HuH-7.5 (cell line): ENCODE measurements around the gene SNX24.

Experiments used
- DNase-seq: peaks from one replicate; pipeline ENCODE4 v3.0.0; 2011; ENCODE audit warnings: low spot score

SNX24 gene

DNA sequence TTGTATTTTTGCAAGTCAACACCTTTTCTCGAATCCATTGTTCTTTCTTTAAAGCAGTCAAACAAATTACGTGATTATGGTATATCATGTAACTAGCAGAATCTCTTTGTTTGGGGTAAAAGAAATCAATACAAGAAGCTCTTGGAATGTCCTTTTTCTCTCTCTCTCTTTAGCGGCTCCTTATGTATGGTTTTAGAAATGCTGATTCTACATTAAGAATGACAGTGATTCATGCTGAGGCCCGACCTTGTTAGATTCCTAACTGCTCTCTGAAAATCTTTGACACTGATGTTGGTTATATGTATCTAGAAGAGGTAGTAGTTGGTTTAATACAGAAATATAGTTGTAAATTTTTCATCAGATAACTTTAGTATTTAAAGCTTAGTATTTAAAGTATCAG is 76.4 kb downstream of the SNX24 start:
- no peak for DNase-seq

DNA sequence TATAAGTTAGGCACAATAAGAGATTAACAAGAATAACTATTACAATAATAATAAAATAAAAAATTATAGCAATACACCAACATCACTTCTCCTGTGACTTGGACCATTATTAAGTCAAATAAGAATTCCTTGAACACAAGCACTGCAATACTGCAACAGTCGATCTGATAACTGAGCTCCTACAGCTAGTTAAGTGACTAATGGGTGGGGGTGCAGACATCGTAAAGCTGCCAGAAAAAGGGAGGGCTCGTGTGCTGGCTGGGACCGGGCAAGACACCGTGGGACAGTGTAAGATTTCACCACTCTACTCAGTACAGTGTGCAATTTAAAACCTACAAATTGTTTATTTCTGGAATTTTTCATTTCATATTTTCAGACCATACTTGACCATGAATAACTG is 78.8 kb downstream of the SNX24 start:
- DNase-seq: no peak

DNA sequence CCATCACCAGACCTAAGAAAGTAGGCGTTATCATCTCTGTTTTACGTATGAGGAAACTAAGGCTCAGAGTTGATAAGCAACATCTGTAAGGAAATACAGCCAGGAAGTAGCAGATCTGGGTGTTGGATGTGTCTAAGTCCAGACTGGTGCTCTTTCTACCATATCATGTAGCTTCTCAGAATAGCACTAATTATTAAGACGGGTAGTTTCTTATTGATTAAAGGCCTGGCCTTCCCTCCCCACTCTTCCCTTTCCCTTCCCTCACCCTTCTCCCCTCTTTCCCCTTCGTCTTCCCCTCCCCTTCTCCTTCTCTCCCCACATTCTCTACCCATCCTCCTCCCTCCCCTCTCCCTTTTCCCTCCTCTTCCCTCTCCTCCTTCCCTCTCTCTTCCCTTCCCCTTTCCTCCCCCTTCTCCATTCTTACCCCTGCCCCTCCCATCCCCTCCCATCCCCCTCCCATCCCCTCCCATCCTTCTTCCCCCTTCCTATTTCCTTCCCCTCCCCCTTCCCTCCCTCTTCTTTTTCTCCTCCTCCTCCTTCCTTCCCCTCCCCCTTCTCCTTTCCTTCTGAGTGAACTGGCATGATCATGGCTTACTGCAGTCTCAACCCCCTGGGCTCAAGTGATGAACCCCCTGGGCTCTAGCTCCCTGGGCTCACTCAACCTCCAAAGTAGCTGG is 79.4 kb downstream of the SNX24 start:
- DNase-seq: no peak

DNA sequence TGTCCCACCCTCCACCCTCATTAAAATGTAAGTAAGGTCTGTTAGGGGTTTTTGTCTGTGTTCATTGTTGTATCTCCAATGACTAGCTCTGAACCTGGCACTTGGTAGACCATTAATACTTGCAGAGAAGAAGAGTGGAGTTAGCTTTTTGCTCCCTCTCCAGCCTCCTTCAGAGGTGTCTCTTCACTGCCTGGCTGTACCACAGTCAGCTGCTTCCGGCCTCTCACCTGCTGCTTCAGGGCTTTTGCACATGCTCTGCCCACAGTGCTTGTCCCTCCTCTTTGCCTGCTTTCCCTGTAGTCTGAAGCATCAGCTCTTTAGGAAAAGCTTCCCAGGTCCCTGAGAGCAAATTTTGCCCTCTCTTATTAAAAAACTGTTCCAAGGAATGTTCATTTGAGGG is 83.6 kb downstream of the SNX24 start:
- DNase-seq: no peak

DNA sequence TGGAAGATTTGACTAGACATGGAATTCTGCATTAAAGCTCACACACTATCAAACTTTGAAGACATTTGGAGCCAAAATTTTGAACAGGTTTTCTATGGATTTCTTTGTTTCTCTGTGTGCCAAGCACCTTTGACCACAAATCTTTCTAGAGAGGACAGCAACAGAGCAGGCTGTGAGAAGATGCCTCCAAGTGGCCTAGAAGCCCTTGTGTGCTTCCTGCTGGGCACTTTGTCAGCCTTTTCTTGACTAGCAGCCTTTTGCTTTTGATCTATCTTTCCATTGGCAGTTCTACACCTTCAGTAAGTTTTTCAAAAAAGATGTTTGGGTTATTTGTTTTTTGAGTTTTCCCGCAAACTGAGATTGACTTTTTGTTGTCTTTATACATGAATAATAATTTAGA is 84.6 kb downstream of the SNX24 start:
- no peak for DNase-seq

DNA sequence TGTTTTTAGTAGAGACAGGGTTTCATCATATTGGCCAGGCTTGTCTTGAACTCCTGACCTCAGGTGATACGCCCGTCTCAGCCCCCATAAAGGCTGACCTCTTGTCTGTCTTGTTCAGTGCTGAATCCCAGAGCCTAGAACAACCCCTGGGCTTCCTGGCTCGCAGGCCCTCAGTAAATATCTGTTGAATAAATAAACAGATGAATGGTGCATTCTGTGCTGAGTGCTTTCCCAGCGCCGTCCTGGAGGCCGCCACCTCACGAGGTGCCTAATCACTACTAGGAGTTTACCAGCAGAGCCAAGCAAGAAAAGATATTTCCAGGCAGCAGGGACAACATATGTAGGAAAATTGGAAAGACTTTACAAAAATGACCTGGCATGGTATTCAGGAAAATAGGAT is 88.5 kb downstream of the SNX24 start:
- no peak for DNase-seq

DNA sequence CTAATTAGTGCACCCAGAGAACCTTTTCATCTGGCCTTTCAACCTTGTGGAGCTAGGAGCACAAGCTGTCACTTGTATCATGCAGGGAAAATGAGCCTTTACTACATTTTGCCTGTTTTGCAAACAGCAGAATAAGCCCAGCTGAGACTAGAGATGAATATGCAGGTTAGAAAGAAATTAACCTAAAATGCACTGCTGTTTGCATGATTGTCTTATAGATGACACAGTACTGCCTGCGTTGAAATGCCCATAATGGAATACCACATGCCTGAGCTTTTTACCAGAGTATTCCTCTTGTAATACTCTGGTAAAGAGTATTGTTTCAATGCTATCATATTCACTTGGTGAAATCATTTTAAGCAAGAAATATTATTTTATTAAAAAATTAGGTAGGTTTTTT is 90.7 kb downstream of the SNX24 start:
- no peak for DNase-seq

DNA sequence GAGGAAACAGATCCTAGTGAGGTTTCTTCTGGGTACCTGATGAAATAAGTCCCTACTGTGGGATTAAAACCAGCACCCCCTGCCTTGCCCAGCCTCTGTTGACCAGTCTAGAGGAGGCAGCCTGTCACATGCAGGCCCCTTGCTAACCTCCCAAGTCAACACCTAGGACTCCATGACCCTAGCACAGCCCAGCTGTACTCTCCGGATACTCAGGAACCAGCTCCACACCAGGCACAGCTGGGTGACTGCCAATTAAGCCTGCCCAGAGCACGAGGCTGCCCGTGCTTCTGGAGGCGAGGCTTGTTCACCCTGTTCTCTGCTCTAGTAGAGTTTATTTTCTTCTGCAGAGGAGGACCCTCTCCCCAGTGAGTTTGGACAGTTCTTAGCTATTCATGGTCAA is 92.5 kb downstream of the SNX24 start:
- no peak for DNase-seq

DNA sequence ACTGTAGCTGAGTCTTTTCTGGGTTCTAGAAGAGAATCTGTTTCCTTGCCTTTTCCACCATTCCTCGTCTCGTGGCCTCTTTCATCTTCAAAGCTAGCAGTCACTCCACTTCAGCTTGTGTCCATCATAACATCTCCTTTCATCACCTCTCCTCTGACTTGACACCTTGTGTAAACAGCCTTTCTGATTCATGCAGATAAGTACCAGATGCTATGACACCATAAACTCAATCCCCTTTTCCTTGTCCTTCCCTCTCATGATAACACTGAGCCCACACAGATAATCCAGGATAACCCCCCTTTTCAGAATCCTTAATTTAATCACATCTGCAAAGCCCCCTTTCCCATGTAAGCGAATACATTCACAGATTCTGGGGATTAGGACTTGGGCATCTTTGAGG is 95.5 kb downstream of the SNX24 start:
- DNase-seq: no peak

DNA sequence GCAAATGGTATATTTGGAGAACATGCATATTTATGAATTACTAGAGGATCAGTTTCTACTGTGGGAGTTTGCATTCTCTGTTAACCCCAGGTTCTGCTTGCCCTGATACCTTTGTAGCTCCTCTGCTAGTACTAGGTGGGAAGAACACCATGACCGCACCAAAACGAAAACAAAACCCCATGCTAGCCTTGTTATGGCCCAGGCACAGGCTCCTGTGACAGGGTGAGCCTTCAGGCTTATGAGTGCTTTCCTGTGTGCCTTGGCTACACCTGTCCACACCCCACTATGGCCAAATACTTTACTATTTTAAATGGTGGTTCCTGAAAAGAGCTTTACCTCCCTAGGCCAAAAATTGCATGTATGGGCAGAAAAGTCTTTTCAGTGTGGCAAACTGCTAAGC is 96.3 kb downstream of the SNX24 start:
- DNase-seq: no peak

DNA sequence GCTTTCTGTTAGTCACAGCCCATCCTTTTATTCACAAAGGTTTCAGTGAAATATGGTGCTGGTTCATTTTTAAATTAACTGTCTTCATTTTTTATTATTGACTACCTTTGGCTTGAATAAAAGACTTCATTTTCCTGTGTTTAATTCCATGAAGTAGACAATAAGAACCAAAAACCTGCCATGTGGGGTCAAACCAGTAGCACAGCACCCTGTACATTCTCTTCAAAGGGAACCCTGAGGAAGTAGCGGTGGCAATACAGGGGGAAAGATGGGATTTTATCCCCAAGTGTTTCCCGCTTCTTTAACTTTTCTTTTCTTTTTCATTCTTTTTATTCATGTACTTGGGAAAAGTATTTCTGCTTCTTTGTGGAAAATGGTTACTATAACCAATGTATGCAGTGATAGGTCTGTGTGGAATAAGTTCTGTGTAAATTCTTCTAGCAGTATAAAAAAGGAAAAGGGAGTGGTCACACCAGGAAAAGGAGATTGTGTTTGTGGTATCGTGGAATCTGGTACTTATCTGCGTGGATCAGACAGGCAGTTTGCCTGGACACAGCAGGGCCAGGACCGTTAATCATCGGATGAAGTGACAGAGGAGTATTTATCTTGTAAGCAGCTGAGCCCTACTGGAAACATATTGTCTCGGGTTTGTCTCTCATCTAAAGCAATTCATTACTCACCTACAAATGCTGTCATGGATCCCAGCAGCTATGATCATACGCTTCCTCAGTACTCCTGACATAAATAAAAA is 96.9 kb downstream of the SNX24 start:
- DNase-seq: no peak

DNA sequence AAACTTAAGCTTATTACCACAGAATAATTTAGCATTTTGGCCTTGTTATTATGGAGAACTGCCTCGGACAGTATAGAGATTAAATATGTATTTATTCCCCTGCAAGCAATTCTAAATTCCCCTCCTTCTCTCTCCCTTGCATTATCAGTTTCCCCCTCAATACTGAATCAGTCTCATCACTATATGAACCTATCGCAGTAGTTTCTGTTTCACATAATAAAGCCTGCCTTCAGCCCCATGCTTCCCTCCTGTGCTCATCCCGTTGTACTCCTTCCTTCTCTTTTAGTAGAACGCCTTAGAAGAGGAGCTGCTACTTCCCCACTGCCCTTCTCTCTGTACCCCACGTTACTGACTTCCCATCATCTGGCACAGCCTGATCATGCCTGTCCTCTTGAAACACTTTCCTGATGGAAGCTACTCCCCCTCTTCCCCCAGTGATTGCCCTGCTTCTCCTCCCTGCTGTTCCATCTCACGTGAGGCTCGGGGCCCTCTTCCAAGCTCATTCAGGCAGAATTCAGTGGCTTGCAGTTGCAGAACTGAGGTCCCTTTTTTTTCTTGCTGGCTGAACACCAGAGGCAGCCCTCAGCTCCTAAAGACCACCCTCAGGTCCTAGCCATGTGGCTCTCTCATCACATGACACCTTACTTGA is 97.8 kb downstream of the SNX24 start:
- no peak for DNase-seq

DNA sequence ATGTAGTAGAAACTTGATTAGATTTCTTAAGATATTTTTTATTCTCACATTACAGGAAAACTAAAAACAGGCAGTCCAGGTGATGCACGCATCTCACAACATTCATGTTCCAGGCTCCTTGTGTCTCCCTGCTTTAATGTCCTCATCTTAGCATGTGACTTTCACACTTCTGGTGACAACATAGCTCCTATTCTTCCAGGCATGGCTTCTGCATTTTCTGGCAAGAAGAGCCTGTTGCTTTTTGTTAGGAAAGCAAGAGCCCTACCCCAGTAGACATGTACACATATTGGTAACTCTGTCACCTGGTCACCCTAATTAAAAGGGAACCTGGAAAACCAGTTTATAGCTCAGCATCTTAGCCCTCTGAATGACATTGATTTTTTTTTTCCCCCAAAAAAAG is 98.6 kb downstream of the SNX24 start:
- no peak for DNase-seq

DNA sequence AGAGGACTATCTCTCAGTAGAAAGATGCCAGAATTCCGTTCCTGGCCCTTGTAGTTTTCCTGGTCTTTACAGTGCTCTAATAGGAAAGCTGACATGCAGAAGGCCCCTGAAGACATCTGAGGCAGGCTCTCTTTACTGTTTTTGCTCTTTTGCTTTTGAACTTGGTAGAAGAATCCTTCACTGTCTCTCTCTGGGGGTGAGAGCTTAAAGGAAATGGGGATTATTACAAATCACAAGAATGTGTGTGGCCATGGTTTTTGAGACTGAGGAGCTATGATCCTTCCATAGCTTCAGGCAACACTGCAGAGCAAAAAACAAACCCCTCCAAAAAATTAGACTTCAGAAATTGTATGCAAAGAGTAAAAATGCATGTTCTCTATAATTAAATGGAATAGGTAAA is 102.0 kb downstream of the SNX24 start:
- DNase-seq: no peak

DNA sequence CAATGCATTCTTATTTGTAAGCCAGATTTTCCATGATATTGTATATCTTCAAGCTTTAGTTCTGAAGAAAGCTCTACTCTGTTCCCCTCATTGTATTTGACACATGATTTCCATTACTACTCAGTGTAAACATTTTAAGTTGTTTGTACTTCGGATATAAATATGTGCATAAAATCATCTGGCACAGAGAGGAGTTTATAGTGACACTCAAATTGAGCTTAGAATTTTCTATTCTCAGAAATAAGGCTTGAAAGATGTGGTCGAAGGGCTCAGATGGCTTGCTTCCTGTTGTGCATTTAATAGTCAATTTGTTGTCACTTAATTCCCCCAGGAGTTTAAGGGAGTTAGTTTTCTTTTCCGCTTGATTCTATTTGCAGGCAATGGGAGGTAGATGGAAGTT is 102.4 kb downstream of the SNX24 start:
- DNase-seq: no peak

DNA sequence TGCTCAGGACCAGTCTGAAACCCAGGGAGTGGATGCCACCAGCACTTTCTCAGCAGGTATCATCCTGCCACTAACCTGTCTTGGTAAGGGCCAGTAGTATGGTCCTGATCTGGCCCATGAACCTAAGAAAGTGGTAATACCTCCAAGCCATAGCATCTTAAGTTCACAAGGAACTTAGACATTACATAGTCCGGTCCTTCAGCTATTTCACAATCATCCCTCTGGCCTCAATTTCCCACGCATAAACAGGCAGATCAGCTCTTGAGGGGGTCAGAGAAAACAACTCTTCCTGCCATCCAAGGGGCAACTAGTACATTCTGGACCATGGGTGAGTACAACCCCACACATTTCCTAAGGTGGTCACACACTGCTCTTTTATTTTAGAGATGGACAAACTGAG is 102.9 kb downstream of the SNX24 start:
- no peak for DNase-seq

DNA sequence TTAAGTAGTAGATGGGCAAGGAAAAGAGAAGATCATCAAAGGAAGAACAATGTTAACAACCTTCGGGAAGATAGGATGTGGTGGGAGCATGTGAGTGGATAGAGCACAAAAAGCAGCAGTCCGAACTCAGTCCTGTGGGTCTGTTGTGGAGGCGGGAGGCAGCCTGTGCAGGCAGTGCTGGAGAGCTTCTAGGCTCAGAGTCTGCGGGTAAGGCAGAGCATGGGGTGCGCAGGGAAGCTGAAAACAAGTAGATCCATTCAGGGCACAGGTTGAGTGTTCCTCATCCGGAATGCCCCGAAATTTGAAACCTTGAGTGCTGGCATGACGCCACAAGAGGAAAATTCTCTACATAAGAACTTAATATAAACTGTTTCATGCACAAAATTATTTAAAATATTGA is 106.2 kb downstream of the SNX24 start:
- no peak for DNase-seq

DNA sequence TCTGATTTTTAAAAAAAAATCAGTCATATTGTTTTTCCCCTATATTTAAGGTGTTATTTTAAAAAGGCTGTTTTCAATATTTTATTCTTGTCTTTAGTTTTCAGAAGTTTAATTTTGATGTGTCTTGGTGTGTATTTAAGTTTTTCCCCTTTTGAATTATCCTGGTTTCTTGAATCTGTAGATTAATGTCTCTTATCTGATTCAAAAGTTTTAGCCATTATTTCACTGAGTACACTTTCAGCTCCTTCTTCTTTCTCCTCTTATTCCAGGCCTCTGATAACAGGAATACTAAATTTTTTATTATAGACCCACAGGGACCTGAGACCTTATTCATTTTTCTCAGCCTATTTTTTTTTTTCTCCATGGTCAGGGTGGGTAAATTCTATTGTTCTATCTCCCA is 109.3 kb downstream of the SNX24 start:
- DNase-seq: no peak

DNA sequence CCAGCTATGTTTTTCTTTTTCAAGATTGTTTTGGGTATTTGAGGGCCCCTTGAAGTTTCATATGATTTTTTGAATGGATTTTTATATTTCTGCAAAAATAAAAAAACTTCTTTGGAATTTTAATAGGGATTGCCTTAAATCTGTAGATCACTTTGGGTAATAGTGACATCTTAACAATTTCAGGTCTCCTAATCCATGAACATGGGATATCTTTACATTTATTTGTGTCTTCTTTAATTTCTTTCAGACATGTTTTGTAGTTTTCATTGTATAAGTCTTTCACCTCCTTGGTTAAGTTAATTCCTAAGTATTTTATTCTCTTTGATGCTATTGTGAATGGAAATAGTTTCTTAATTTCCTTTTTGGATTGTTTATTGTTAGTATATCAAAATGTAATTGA is 112.0 kb downstream of the SNX24 start:
- DNase-seq: no peak

DNA sequence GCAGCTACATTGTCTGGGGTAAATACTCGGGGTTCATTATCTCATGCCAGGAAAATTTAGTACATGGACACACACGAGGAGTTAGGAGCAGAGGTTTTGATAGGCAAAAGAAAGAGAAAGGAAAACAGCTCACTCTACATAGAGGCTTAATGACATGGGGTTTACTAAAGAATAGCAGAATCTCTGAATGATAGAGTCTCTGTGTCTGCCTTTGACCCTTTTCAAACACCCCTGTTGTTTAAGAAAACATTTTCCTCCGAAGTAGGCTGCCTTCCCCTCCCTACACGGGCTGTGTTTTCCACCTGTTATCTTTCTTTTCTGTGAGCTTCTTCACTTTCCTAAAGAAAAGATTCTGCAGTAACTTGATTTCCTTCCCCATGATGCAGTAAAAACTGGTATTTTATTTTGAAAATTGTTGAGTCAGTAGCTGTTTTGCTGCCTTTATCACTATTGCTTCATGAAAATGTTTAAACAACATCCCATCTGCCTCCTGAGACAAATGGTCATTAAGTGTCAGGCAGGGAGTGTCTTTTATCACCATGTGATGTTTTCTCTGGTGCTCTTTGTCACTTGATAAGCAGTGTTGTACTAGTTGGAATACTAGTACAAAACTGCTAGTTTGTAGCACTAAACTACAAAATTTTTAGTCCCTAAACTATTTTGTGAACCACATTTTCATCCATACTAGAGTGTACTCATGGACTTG is 114.5 kb downstream of the SNX24 start:
- no peak for DNase-seq

DNA sequence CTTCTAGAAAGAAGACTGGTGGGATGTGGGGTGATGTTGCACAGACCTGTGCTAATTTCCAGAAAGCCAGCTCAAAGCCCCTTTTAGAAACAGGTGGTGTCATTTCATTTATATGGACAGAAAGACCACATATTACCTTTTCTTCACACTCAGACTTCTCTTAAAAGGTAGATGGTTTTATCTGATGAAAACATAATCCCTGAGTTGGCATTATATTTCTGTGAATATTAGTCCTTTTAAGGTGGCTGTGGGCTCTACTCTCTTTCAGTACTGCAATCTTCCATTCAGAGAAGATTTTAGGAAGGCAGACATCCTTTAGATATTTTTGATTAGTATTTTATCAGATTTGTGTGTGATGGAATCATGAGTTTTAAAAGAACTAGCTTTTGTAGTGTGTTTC is 117.9 kb downstream of the SNX24 start:
- DNase-seq: no peak

DNA sequence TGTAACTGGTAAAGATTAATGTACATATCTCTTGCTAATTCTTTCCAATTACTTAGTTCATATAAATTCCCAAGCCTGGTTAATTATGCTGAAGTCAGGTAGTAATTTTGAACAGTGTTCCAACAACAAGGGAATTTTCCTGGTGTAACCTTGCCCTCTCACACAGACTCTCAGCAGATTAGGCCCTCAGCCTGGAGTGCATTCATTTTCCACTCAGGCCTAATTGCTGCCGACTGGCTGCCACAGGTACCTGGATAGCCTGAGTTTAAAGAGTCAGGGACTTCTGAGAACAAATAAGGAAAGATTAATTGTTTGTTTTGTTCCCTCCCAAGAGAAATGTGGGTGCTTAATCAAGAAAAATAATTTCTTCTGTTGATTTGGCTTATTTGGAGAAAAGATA is 119.7 kb downstream of the SNX24 start:
- DNase-seq: no peak

DNA sequence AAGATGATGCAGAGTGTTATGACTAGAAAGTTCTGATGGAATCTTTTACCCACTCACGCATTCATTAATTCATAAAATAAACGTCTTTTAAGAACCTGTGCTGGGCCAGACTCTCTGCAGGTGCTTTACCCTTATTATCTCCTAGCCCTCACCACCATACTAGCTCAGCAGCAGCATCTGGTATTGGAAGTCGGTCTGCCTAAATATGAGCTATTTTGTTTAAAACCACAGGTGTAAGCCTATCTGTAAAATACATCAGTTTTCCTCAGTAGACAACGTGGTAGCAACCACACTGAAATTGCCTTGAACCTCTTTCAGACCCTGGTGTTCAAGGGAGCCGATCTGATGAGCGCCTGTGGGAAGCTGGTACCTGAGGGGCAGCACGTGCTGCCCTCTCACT is 121.7 kb downstream of the SNX24 start:
- DNase-seq: no peak
